ENCODE measurements around the gene MINDY2. TPM values are rescaled to one million over a fixed set of nuclear protein-coding genes. Genes with fewer than 3 reads are reported as not detected.

The MINDY2 gene
- total and polyA plus RNA-seq, 2 experiments from 2014 or later = 36.3 to 47.9 TPM

DNA sequence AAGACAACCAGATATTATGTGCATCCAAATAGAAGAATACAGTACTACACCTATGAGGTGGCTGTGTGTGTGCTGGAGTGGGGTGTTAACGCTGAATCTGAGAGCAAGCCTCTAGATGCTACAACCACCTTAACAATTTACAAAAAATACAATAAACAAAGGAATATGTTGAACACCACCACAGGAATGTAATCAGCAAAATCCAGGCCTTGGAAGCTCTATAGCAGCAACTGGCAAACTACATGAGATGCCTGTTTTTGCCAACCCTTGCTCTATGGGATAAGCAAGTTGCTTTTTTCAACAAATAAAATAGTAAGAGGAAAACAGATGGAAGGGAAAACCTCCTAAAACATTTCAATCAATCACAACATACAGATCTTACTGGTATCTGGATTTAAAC, 138.5 kb downstream of the MINDY2 start (continued):
- TF ChIP-seq, protein P1, sequence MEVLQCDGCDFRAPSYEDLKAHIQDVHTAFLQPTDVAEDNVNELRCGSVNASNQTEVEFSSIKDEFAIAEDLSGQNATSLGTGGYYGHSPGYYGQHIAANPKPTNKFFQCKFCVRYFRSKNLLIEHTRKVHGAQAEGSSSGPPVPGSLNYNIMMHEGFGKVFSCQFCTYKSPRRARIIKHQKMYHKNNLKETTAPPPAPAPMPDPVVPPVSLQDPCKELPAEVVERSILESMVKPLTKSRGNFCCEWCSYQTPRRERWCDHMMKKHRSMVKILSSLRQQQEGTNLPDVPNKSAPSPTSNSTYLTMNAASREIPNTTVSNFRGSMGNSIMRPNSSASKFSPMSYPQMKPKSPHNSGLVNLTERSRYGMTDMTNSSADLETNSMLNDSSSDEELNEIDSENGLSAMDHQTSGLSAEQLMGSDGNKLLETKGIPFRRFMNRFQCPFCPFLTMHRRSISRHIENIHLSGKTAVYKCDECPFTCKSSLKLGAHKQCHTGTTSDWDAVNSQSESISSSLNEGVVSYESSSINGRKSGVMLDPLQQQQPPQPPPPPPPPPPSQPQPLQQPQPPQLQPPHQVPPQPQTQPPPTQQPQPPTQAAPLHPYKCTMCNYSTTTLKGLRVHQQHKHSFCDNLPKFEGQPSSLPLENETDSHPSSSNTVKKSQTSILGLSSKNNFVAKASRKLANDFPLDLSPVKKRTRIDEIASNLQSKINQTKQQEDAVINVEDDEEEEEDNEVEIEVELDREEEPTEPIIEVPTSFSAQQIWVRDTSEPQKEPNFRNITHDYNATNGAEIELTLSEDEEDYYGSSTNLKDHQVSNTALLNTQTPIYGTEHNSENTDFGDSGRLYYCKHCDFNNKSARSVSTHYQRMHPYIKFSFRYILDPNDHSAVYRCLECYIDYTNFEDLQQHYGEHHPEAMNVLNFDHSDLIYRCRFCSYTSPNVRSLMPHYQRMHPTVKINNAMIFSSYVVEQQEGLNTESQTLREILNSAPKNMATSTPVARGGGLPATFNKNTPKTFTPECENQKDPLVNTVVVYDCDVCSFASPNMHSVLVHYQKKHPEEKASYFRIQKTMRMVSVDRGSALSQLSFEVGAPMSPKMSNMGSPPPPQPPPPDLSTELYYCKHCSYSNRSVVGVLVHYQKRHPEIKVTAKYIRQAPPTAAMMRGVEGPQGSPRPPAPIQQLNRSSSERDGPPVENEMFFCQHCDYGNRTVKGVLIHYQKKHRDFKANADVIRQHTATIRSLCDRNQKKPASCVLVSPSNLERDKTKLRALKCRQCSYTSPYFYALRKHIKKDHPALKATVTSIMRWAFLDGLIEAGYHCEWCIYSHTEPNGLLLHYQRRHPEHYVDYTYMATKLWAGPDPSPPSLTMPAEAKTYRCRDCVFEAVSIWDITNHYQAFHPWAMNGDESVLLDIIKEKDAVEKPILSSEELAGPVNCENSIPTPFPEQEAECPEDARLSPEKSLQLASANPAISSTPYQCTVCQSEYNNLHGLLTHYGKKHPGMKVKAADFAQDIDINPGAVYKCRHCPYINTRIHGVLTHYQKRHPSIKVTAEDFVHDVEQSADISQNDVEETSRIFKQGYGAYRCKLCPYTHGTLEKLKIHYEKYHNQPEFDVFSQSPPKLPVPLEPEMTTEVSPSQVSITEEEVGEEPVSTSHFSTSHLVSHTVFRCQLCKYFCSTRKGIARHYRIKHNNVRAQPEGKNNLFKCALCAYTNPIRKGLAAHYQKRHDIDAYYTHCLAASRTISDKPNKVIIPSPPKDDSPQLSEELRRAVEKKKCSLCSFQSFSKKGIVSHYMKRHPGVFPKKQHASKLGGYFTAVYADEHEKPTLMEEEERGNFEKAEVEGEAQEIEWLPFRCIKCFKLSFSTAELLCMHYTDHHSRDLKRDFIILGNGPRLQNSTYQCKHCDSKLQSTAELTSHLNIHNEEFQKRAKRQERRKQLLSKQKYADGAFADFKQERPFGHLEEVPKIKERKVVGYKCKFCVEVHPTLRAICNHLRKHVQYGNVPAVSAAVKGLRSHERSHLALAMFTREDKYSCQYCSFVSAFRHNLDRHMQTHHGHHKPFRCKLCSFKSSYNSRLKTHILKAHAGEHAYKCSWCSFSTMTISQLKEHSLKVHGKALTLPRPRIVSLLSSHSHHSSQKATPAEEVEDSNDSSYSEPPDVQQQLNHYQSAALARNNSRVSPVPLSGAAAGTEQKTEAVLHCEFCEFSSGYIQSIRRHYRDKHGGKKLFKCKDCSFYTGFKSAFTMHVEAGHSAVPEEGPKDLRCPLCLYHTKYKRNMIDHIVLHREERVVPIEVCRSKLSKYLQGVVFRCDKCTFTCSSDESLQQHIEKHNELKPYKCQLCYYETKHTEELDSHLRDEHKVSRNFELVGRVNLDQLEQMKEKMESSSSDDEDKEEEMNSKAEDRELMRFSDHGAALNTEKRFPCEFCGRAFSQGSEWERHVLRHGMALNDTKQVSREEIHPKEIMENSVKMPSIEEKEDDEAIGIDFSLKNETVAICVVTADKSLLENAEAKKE (CRISPR knock-in tag; IDR thresholded peaks at IDR 0.05) = no peak

DNA sequence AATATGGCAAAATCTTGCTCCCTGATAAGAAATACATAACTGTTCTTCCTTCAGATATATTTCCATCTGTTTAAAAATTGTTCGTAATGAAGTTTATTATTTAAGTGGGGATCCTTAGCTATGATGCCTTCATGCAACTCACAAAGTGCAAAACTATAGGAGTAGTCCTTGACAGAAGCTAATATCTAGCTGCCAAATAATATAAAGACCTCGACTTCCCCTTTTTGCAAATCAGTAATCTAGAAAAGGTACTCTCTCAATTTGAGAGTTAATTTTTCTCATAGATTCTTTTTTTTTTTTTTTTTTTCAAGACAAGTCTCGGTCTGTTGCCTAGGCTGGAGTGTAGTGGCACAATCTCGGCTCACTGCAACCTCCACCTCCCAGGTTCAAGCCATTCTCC, 139.4 kb downstream of the MINDY2 start:
- no peaks in the 10 kb centered on the region for H3K27me3 ChIP-seq (ENCODE audit: insufficient read depth)
- no peaks in the 10 kb centered on the region for H3F3A ChIP-seq (replicated peaks; ENCODE audit: low read depth)
- H3K27ac Mint-ChIP-seq = no peak overlapping the region
- peaks cover 38% of the 10 kb centered on the region for H3K36me3 ChIP-seq (ENCODE audit: insufficient read depth)
- DNase-seq (ENCODE audit: low spot score) (no peak), ATAC-seq (no peak)
- H3K4me3 ChIP-seq = no peak overlapping the region
- H3K79me2 ChIP-seq (replicated peaks; ENCODE audit: insufficient read depth) = peaks cover 99% of the 10 kb centered on the region
- no peaks in the 10 kb centered on the region for H3K9me3 Mint-ChIP-seq
- H2AFZ ChIP-seq = no peak overlapping the region
- H3K4me1 ChIP-seq (ENCODE audit: insufficient read depth) = 0 out of 2 replicates have a peak, but pooled peaks cover 2% of the 10 kb centered on the region
- no peak overlapping the region for H3K4me2 ChIP-seq
- H3K9me2 ChIP-seq (ENCODE audit: insufficient read depth) = no peaks in the 10 kb centered on the region
- peaks cover 7% of the 10 kb centered on the region; the same call in 2 of the 3 replicates for H3K4me1 Mint-ChIP-seq
- no peaks in the 10 kb centered on the region for H3K27me3 Mint-ChIP-seq (ENCODE audit: insufficient read depth, low read depth, poor library complexity)
- peaks cover 88% of the 10 kb centered on the region for H3K36me3 Mint-ChIP-seq (ENCODE audit: low read depth)
- no peak overlapping the region for H3K4me3 Mint-ChIP-seq
- H4K20me1 ChIP-seq (replicated peaks; ENCODE audit: insufficient read depth) = peaks cover 45% of the 10 kb centered on the region
- H3K27ac ChIP-seq (ENCODE audit: low read depth) = no peak overlapping the region
- TF ChIP-seq, protein P1 (CRISPR knock-in tag; IDR thresholded peaks at IDR 0.05) = no peak
- TF ChIP-seq, protein P2, sequence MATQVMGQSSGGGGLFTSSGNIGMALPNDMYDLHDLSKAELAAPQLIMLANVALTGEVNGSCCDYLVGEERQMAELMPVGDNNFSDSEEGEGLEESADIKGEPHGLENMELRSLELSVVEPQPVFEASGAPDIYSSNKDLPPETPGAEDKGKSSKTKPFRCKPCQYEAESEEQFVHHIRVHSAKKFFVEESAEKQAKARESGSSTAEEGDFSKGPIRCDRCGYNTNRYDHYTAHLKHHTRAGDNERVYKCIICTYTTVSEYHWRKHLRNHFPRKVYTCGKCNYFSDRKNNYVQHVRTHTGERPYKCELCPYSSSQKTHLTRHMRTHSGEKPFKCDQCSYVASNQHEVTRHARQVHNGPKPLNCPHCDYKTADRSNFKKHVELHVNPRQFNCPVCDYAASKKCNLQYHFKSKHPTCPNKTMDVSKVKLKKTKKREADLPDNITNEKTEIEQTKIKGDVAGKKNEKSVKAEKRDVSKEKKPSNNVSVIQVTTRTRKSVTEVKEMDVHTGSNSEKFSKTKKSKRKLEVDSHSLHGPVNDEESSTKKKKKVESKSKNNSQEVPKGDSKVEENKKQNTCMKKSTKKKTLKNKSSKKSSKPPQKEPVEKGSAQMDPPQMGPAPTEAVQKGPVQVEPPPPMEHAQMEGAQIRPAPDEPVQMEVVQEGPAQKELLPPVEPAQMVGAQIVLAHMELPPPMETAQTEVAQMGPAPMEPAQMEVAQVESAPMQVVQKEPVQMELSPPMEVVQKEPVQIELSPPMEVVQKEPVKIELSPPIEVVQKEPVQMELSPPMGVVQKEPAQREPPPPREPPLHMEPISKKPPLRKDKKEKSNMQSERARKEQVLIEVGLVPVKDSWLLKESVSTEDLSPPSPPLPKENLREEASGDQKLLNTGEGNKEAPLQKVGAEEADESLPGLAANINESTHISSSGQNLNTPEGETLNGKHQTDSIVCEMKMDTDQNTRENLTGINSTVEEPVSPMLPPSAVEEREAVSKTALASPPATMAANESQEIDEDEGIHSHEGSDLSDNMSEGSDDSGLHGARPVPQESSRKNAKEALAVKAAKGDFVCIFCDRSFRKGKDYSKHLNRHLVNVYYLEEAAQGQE (IDR thresholded peaks at IDR 0.05; ENCODE audit: unreplicated experiment) = no peak
- no peak for TF ChIP-seq EZH2phosphoT487 (IDR thresholded peaks at IDR 0.05; ENCODE audit: unreplicated experiment)
- no peak for TF ChIP-seq CREB1 (CRISPR knock-in tag; IDR thresholded peaks at IDR 0.05; ENCODE audit: low read depth)
- TF ChIP-seq EZH2 (IDR thresholded peaks at IDR 0.05; ENCODE audit: low read depth, unreplicated experiment) = no peak
- TF ChIP-seq JUNB (IDR thresholded peaks at IDR 0.05; ENCODE audit: unreplicated experiment) = no peak
